ENCODE results near the gene TMEM123.

TMEM123 gene

GRCh38 chr11:102452461-102453301 is at the start of gene TMEM123:
TMEM123 (minus strand) TSS chr11:102452765; CDS start chr11:102452623, 142 bp downstream.
- peak; percentile 90 for DNase-seq (ENCODE audit: low spot score)

GRCh38 chr11:102500829-102501228 is 48.3 kb upstream of the TMEM123 start:
- no peak for DNase-seq (ENCODE audit: low spot score)

- no peak for DNase-seq (ENCODE audit: low spot score)
These were observed 47.4 kb upstream of the TMEM123 start for GRCh38 chr11:102499931-102500330.

GRCh38 chr11:102499151-102499550 is 46.6 kb upstream of the TMEM123 start:
- DNase-seq (ENCODE audit: low spot score) = no peak

GRCh38 chr11:102497061-102497460 is 44.5 kb upstream of the TMEM123 start:
- no peak for DNase-seq (ENCODE audit: low spot score)

GRCh38 chr11:102495161-102496042 is 42.8 kb upstream of the TMEM123 start:
- peak; percentile 83 for DNase-seq (ENCODE audit: low spot score)

- DNase-seq (ENCODE audit: low spot score) = no peak
These were observed 41.7 kb upstream of the TMEM123 start for GRCh38 chr11:102494216-102494615.

- no peak for DNase-seq (ENCODE audit: low spot score)
These were observed 41.0 kb upstream of the TMEM123 start for GRCh38 chr11:102493524-102493923.

- DNase-seq (ENCODE audit: low spot score) = no peak
These were observed 39.4 kb upstream of the TMEM123 start for GRCh38 chr11:102491969-102492368.

- no peak for DNase-seq (ENCODE audit: low spot score)
These were observed 36.9 kb upstream of the TMEM123 start for GRCh38 chr11:102489186-102490145.

GRCh38 chr11:102488208-102488607 is 35.6 kb upstream of the TMEM123 start:
- DNase-seq (ENCODE audit: low spot score) = no peak

- DNase-seq (ENCODE audit: low spot score) = no peak
These were observed 34.6 kb upstream of the TMEM123 start for GRCh38 chr11:102487214-102487613.

- no peak for DNase-seq (ENCODE audit: low spot score)
These were observed 34.0 kb upstream of the TMEM123 start for GRCh38 chr11:102486584-102486983.

- DNase-seq (ENCODE audit: low spot score) = no peak
These were observed 32.6 kb upstream of the TMEM123 start for GRCh38 chr11:102485095-102485722.

- DNase-seq (ENCODE audit: low spot score) = no peak
These were observed 29.9 kb upstream of the TMEM123 start for GRCh38 chr11:102482433-102482832.

GRCh38 chr11:102479733-102480132 is 27.2 kb upstream of the TMEM123 start:
- no peak for DNase-seq (ENCODE audit: low spot score)

GRCh38 chr11:102478673-102479299 is 26.2 kb upstream of the TMEM123 start:
- no peak for DNase-seq (ENCODE audit: low spot score)

- peak; percentile 22 for DNase-seq (ENCODE audit: low spot score)
These were observed 24.2 kb upstream of the TMEM123 start for GRCh38 chr11:102476812-102477211.

- no peak for DNase-seq (ENCODE audit: low spot score)
These were observed 23.5 kb upstream of the TMEM123 start for GRCh38 chr11:102476069-102476468.

- DNase-seq (ENCODE audit: low spot score) = no peak
These were observed 21.0 kb upstream of the TMEM123 start for GRCh38 chr11:102473543-102473942.

- DNase-seq (ENCODE audit: low spot score) = no peak
These were observed 19.6 kb upstream of the TMEM123 start for GRCh38 chr11:102472127-102472526.
